ENCODE results near the gene CIAO2B. TPM values are rescaled to one million over a fixed set of nuclear protein-coding genes. Genes with fewer than 3 reads are reported as not detected.

CIAO2B gene
- total and polyA plus RNA-seq, 2 experiments from 2014 or later = 92.4 to 181 TPM

- peaks cover 18% of the 10 kb centered on the region for H3K4me1 Mint-ChIP-seq
- H3K27ac Mint-ChIP-seq = no peak overlapping the region
- Histone ChIP-seq H3K4me1 (ENCODE audit: insufficient read depth) (peaks cover 8% of the 10 kb centered on the region), H3F3A (replicated peaks; ENCODE audit: low read depth) (0 out of 2 replicates have a peak, but pooled peaks cover 6% of the 10 kb centered on the region), H3K9me2 (ENCODE audit: insufficient read depth) (no peaks in the 10 kb centered on the region), H3K27me3 (ENCODE audit: insufficient read depth) (peaks cover 33% of the 10 kb centered on the region), H3K4me3 (no peak overlapping the region), H2AFZ (no peak overlapping the region), H3K27ac (ENCODE audit: low read depth) (no peak overlapping the region), H3K36me3 (ENCODE audit: insufficient read depth) (no peaks in the 10 kb centered on the region), H3K79me2 (replicated peaks; ENCODE audit: insufficient read depth) (peaks cover 3% of the 10 kb centered on the region; the same call in 1 of the 2 replicates), H3K4me2 (no peak overlapping the region), H4K20me1 (replicated peaks; ENCODE audit: insufficient read depth) (peaks cover 7% of the 10 kb centered on the region)
- TF ChIP-seq EZH2phosphoT487 (IDR thresholded peaks at IDR 0.05; ENCODE audit: unreplicated experiment) = no peak
- TF ChIP-seq EZH2 (IDR thresholded peaks at IDR 0.05; ENCODE audit: low read depth, unreplicated experiment) = no peak
- TF ChIP-seq ZNF114 (CRISPR knock-in tag; IDR thresholded peaks at IDR 0.05) = no peak
- no peak for TF ChIP-seq ZNF331 (CRISPR knock-in tag; IDR thresholded peaks at IDR 0.05; ENCODE audit: low read depth)
- TF ChIP-seq POLR2AphosphoS5 (IDR thresholded peaks at IDR 0.05; ENCODE audit: low read depth) = no peak
- no peak for TF ChIP-seq REST (IDR thresholded peaks at IDR 0.05; ENCODE audit: unreplicated experiment)
- no peak for TF ChIP-seq ETS1 (IDR thresholded peaks at IDR 0.05)
- TF ChIP-seq, protein P1, sequence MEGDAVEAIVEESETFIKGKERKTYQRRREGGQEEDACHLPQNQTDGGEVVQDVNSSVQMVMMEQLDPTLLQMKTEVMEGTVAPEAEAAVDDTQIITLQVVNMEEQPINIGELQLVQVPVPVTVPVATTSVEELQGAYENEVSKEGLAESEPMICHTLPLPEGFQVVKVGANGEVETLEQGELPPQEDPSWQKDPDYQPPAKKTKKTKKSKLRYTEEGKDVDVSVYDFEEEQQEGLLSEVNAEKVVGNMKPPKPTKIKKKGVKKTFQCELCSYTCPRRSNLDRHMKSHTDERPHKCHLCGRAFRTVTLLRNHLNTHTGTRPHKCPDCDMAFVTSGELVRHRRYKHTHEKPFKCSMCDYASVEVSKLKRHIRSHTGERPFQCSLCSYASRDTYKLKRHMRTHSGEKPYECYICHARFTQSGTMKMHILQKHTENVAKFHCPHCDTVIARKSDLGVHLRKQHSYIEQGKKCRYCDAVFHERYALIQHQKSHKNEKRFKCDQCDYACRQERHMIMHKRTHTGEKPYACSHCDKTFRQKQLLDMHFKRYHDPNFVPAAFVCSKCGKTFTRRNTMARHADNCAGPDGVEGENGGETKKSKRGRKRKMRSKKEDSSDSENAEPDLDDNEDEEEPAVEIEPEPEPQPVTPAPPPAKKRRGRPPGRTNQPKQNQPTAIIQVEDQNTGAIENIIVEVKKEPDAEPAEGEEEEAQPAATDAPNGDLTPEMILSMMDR (conservative IDR thresholded peaks at IDR 0.05; ENCODE audit: low read depth in 2 of 2) = no peak
- no peak for TF ChIP-seq CREB1 (CRISPR knock-in tag; IDR thresholded peaks at IDR 0.05; ENCODE audit: low read depth)
- no peak for TF ChIP-seq ZNF462 (CRISPR knock-in tag; IDR thresholded peaks at IDR 0.05)
- TF ChIP-seq JUNB (IDR thresholded peaks at IDR 0.05; ENCODE audit: unreplicated experiment) = no peak
- TF ChIP-seq STAT1 (IDR thresholded peaks at IDR 0.05; ENCODE audit: unreplicated experiment) = no peak
- no peak for TF ChIP-seq NANOG (IDR thresholded peaks at IDR 0.05; ENCODE audit: borderline replicate concordance)
- H3K27me3 Mint-ChIP-seq (ENCODE audit: insufficient read depth, low read depth, poor library complexity) = peaks cover 40% of the 10 kb centered on the region
- H3K36me3 Mint-ChIP-seq (ENCODE audit: low read depth) = peaks cover 5% of the 10 kb centered on the region; the same call in 1 of the 3 replicates
- DNase-seq (ENCODE audit: low spot score) (no peak), ATAC-seq (no peak)
- H3K4me3 Mint-ChIP-seq = no peak overlapping the region
- H3K9me3 Mint-ChIP-seq = no peaks in the 10 kb centered on the region
Observed at GRCh38 chr16:66932076-66932475, 2.1 kb downstream of the CIAO2B start.

All from GM23338 (cell line).